Neural progenitor cell (in vitro differentiated cells): ENCODE results near the gene INTU. TPM values are rescaled to one million over a fixed set of nuclear protein-coding genes. Genes with fewer than 3 reads are reported as not detected.

ENCODE experiments used
- DNase-seq: peaks from one replicate; pipeline ENCODE4 v3.0.0-alpha.2; 2016; ENCODE audit warnings: low spot score
- H2AFZ ChIP-seq: fragments of 200-600 bp; sonication (generic); replicated peaks from 2 replicates; pipeline ENCODE4 v1.6.1; 2016; ENCODE audit warnings: antibody characterized with exemption
- H3F3A ChIP-seq: fragments of 200-600 bp; sonication (generic); 2 replicates; pipeline ENCODE4 v1.6.1; 2016; ENCODE audit warnings: antibody characterized with exemption, low read depth
- H3K27ac ChIP-seq: fragments of 200-600 bp; sonication (generic); 2 replicates; pipeline ENCODE4 v1.5.1; 2016; ENCODE audit warnings: mild to moderate bottlenecking
- H3K27me3 ChIP-seq: fragments of 200-600 bp; sonication (generic); 2 replicates; pipeline ENCODE4 v1.6.1; 2016; ENCODE audit warnings: mild to moderate bottlenecking, moderate library complexity
- H3K36me3 ChIP-seq: fragments of 200-600 bp; sonication (generic); 2 replicates; pipeline ENCODE4 v1.5.1; 2016
- H3K4me1 ChIP-seq: fragments of 200-600 bp; sonication (generic); 2 replicates; pipeline ENCODE4 v1.6.1; 2016; ENCODE audit warnings: mixed run types
- H3K4me2 ChIP-seq: fragments of 200-600 bp; sonication (generic); 2 replicates; pipeline ENCODE4 v1.6.1; 2016
- H3K4me3 ChIP-seq: fragments of 200-600 bp; sonication (generic); 2 replicates; pipeline ENCODE4 v1.5.1; 2016
- H3K79me2 ChIP-seq: fragments of 200-600 bp; sonication (generic); 2 replicates; pipeline ENCODE4 v1.6.1; 2016; ENCODE audit warnings: low read depth
- H3K9ac ChIP-seq: fragments of 200-600 bp; sonication (generic); 2 replicates; pipeline ENCODE4 v1.6.1; 2016
- H3K9me3 ChIP-seq: fragments of 200-600 bp; sonication (generic); 2 replicates; pipeline ENCODE4 v1.5.1; 2016; ENCODE audit warnings: low read depth
- H4K20me1 ChIP-seq: fragments of 200-600 bp; sonication (generic); 2 replicates; pipeline ENCODE4 v1.6.1; 2016; ENCODE audit warnings: low read depth
- H3K27ac Mint-ChIP-seq: 3 replicates; pipeline ENCODE4 v1.8.0; 2021; ENCODE audit warnings: mixed read lengths
- H3K27me3 Mint-ChIP-seq: 2 replicates; pipeline ENCODE4 v1.8.0; 2022; ENCODE audit warnings: low read depth, mild to moderate bottlenecking, inconsistent platforms, moderate library complexity, mixed read lengths; ENCODE audit not compliant: insufficient read depth
- H3K36me3 Mint-ChIP-seq: 3 replicates; pipeline ENCODE4 v1.8.0; 2021; ENCODE audit warnings: mixed read lengths
- H3K4me1 Mint-ChIP-seq: 3 replicates; pipeline ENCODE4 v1.8.0; 2021; ENCODE audit warnings: mixed read lengths
- H3K4me3 Mint-ChIP-seq: 3 replicates; pipeline ENCODE4 v1.8.0; 2021; ENCODE audit warnings: mild to moderate bottlenecking, moderate library complexity, mixed read lengths
- H3K9me3 Mint-ChIP-seq: 3 replicates; pipeline ENCODE4 v1.8.0; 2020; ENCODE audit warnings: mixed read lengths
- EZH2 ChIP-seq: fragments of 200-600 bp; sonication (generic); IDR thresholded peaks from 2 replicates; pipeline ENCODE4 v1.6.1; 2017; ENCODE audit warnings: antibody characterized with exemption, mild to moderate bottlenecking, moderate library complexity
- EZH2phosphoT487 ChIP-seq: fragments of 200-600 bp; sonication (generic); IDR thresholded peaks from 2 replicates; pipeline ENCODE4 v1.6.1; 2017; ENCODE audit warnings: antibody characterized with exemption
- total RNA-seq: library from RNA; depleted of rRNA; stranded (reverse); fragments of >200 nt; gene quantifications from 2 replicates; pipeline ENCODE4 v1.2.3, GENCODE V29; 2015; ENCODE audit warnings: low replicate concordance
- TF ChIP-seq, protein P1 (sequence below): fragments of 200-600 bp; sonication (generic); IDR thresholded peaks from 2 replicates; pipeline ENCODE4 v1.5.1; 2017; ENCODE audit warnings: antibody characterized with exemption, mild to moderate bottlenecking

INTU gene
- total RNA-seq, 1 donor from 2014 or later: 31.2 TPM

DNA sequence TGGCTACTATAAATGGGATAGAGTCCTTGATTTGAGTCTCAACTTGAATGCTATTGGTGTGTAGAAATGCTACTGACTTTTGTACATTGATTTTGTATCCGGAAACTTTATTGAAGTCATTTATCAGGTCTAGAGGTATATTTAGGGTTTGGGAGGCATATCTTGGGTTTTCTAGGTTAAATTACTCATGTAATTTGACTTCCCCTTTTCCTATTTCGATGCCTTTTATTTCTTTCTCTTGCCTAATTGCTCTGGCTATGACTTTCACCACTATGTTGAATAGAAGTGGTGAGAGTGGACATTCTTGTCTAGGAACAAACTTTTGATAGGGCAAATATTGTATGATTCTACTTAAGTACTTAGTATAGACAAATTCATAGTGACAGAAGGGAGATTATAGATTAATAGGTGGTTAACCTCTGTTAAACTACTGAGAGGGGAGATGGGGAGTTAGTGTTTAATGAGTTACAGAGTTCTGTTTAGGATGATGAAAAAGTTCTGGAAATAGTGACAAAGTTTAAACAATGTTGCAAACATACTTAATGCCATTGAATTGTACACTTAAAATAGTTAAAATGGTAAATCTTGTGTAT lies 126.6 kb downstream of the INTU start:
- Histone ChIP-seq H3K36me3 (no peaks in the 10 kb centered on the region), H3K79me2 (no peaks in the 10 kb centered on the region), H3K4me2 (no peak overlapping the region), H3K27ac (no peak overlapping the region), H4K20me1 (no peaks in the 10 kb centered on the region), H3K9me3 (peaks cover 3% of the 10 kb centered on the region), H3F3A (no peaks in the 10 kb centered on the region), H3K27me3 (no peaks in the 10 kb centered on the region), H3K4me1 (no peaks in the 10 kb centered on the region), H2AFZ (no peak overlapping the region), H3K9ac (no peak overlapping the region), H3K4me3 (no peak overlapping the region)
- no peak for TF ChIP-seq EZH2phosphoT487
- TF ChIP-seq, protein P1, sequence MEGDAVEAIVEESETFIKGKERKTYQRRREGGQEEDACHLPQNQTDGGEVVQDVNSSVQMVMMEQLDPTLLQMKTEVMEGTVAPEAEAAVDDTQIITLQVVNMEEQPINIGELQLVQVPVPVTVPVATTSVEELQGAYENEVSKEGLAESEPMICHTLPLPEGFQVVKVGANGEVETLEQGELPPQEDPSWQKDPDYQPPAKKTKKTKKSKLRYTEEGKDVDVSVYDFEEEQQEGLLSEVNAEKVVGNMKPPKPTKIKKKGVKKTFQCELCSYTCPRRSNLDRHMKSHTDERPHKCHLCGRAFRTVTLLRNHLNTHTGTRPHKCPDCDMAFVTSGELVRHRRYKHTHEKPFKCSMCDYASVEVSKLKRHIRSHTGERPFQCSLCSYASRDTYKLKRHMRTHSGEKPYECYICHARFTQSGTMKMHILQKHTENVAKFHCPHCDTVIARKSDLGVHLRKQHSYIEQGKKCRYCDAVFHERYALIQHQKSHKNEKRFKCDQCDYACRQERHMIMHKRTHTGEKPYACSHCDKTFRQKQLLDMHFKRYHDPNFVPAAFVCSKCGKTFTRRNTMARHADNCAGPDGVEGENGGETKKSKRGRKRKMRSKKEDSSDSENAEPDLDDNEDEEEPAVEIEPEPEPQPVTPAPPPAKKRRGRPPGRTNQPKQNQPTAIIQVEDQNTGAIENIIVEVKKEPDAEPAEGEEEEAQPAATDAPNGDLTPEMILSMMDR: no peak
- no peak for TF ChIP-seq EZH2
- no peak for DNase-seq
- H3K4me3 Mint-ChIP-seq: no peak overlapping the region
- no peaks in the 10 kb centered on the region for H3K36me3 Mint-ChIP-seq
- H3K4me1 Mint-ChIP-seq: no peaks in the 10 kb centered on the region
- H3K27ac Mint-ChIP-seq: no peak overlapping the region
- peaks cover 3% of the 10 kb centered on the region for H3K27me3 Mint-ChIP-seq
- peaks cover 10% of the 10 kb centered on the region for H3K9me3 Mint-ChIP-seq

DNA sequence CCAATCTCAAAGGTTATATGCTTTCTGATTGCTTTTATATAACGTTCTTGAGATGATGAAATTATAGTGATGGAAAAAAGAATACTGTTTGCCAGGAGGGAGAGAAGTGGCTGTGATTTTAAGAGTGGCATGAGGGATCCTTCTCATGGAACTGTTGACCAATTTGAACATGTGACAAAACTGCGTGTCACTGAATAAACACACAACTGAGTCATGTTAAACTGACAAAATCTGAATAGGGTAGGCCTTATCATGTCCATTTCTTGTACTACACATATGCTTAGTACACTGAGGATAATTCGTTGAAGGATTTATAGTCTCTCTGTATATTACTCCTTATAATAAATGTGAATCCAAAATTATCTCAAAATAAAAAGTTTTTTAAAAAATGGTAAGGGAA lies 127.1 kb downstream of the INTU start:
- Mint-ChIP-seq H3K4me1 (no peaks in the 10 kb centered on the region), H3K27me3 (peaks cover 3% of the 10 kb centered on the region), H3K9me3 (peaks cover 10% of the 10 kb centered on the region), H3K36me3 (no peaks in the 10 kb centered on the region), H3K4me3 (no peak overlapping the region), H3K27ac (no peak overlapping the region)
- H3K27me3 ChIP-seq: no peaks in the 10 kb centered on the region
- no peaks in the 10 kb centered on the region for H3K4me1 ChIP-seq
- peaks cover 3% of the 10 kb centered on the region for H3K9me3 ChIP-seq
- DNase-seq: no peak
- no peak overlapping the region for H3K9ac ChIP-seq
- no peaks in the 10 kb centered on the region for H4K20me1 ChIP-seq
- no peak overlapping the region for H3K27ac ChIP-seq
- no peak overlapping the region for H3K4me3 ChIP-seq
- no peak overlapping the region for H3K4me2 ChIP-seq
- H3K36me3 ChIP-seq: no peaks in the 10 kb centered on the region
- H3F3A ChIP-seq: no peaks in the 10 kb centered on the region
- TF ChIP-seq EZH2 (no peak), EZH2phosphoT487 (no peak)
- TF ChIP-seq, protein P1: no peak
- H3K79me2 ChIP-seq: no peaks in the 10 kb centered on the region
- H2AFZ ChIP-seq: no peak overlapping the region

DNA sequence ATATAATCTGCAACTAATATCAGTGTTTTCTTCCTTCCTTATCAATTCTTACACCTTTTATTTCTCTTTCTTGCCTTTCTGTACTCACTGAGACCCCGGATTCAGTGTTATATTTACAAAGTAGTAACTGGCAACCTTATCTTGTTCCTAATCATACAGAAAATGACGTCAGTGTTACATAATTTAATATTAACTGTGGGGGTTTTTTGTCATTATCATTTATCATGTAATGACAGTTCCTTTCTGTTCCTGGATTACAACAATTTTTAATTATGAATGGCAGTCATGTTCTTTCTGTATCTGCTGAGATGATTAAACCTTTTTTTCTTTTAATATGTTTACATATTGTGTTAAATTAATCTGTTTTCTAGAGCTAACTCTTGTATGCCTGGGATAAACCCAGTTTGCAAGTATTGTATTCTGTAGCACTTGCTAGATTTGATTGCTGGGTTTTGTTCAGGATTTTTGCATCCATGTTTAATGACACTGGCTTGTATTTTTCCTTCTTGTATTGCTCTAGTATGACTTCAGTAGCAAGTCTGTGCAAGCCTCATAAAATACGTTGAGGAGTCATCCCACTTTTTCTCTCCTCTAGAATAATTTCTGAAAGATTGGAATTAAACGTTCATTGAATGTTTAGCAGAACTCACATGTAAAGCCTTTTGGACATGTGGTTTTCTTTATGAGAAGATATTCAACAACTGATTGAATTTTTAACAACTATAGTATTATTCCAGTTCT lies 138.9 kb downstream of the INTU start:
- Histone ChIP-seq H3K27ac (no peak overlapping the region), H3K9ac (no peak overlapping the region), H3K4me2 (no peak overlapping the region), H3K36me3 (no peaks in the 10 kb centered on the region), H3K9me3 (no peaks in the 10 kb centered on the region), H3F3A (no peaks in the 10 kb centered on the region), H3K4me1 (no peaks in the 10 kb centered on the region), H3K79me2 (no peaks in the 10 kb centered on the region), H3K27me3 (no peaks in the 10 kb centered on the region), H3K4me3 (no peak overlapping the region), H4K20me1 (no peaks in the 10 kb centered on the region), H2AFZ (no peak overlapping the region)
- Mint-ChIP-seq H3K4me1 (no peaks in the 10 kb centered on the region), H3K9me3 (no peaks in the 10 kb centered on the region), H3K4me3 (no peak overlapping the region), H3K36me3 (no peaks in the 10 kb centered on the region), H3K27me3 (no peaks in the 10 kb centered on the region), H3K27ac (no peak overlapping the region)
- DNase-seq: no peak
- no peak for TF ChIP-seq EZH2phosphoT487
- TF ChIP-seq EZH2: no peak
- TF ChIP-seq, protein P1: no peak
